Fibroblast of upper back skin (primary cell): ENCODE measurements around the gene ZNF157.
"Not testable (repeated sequence)": the region's sequence is repeated elsewhere in the genome, so short reads cannot be mapped to it uniquely, and the experiment has no call there.

Experiments used
- DNase-seq: peaks from one replicate; pipeline ENCODE4 v3.0.0-alpha.2; 2013

Gene ZNF157

DNA sequence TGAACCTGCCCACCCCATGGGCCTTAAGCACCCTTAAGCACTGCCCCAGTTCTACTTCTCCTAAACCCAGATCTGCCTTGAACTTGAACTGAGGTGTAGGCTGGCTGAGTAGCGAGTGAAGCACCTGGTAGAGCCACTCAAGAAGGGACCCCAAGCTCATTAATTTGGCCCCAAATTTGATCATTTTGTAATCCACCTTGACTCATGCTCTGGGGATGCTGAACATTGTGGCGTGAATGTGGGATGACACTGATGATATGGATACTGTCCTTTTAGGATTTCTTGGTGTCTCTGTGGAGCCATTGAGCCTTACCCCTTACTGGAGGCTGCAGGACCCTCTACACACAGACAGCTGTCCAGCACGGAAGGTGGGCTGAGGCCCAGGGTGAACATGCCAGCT, at the start of gene ZNF157:
ZNF157 (plus strand) TSS at position 301 of the 400 bp plus-strand sequence; CDS start at position 392, 91 bp downstream.
- no peak for DNase-seq

DNA sequence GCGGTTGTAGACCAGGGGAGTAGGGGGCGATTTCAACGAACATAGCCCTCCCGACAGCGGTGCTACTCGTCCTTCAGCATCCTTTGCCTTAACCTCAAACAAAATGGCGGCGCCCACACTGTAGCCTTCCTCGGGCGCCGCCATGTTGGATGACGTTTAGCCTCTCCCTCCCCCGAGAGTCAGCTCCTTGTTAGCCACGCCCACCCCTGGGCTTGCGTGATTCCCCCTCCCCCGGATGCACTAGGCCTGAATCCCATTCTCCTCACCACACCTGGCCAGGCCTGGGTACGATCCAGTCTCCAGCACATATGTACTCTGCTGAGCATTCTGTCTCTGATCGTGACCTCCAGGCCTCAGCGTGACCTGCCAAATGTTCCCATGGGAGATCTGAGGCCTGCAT, 49.0 kb upstream of the ZNF157 start:
- DNase-seq: peak; percentile 57

DNA sequence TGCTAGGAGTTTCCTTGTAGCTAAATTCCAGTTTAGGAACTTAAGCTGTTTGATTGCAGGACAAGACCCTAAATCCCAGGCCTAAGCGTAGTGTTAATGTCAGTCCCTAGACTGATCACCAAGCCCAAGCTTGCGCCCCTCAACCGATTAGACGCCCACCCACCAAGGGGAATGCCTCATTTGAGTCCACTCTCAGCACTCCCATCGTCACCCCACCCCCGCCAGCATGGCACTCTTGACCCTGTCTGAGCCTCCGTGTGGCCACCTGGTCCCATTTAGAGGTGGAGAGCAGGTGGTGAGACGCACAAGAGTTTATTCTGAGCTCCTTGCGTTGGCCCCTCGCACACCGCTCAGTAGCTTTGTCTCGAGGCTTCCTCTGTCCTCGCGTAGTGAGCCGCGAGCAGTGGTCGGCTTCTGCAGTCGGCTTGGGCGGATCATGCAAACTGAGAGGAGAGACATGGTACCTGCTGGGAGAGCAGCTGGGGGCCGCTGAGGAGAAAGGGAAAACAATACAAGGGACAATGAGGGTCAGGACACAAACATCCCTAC, 48.5 kb upstream of the ZNF157 start:
- no peak for DNase-seq

DNA sequence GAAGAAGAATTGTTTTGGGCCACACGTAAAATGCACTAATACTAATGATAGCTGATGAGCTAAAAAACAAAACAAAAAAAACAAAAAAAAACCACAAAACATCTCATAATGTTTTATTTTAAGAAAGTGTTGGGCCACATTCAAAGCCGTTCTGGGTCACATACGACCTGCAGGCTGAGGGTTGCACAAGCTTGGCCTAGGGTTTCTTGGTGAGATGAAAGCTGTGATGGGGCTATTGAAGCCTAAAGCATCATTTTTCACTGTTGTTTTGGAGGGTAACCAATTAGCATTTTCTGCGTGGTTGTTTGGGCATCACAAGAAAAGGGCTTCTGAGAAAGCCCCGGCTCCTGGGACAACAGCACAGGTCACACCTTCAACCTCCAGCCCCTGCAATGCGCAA, 42.5 kb upstream of the ZNF157 start:
- no peak for DNase-seq

- not testable (repeated sequence) for DNase-seq
Observed at GRCh38 chrX:47332729-47333128, 37.6 kb upstream of the ZNF157 start.

DNA sequence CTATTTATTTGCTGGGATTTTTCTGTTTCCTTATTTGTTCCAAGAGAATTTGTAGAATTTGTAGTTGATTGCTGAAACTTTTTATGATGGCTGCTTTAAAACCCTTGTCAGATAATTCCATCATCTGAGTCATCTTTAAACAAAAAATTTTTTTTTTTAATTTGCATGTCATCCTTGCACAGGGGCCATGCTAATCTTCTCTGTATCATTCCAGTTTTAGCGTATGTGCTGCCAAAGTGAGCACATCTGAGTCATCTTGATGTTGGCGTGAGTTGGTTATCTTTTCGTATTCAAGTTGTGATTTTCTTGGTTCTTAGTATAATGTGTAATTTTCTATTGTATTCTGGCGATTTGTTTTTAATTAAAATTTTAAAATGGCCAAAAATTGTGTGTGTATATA, 18.7 kb upstream of the ZNF157 start:
- peak; percentile 13 for DNase-seq

DNA sequence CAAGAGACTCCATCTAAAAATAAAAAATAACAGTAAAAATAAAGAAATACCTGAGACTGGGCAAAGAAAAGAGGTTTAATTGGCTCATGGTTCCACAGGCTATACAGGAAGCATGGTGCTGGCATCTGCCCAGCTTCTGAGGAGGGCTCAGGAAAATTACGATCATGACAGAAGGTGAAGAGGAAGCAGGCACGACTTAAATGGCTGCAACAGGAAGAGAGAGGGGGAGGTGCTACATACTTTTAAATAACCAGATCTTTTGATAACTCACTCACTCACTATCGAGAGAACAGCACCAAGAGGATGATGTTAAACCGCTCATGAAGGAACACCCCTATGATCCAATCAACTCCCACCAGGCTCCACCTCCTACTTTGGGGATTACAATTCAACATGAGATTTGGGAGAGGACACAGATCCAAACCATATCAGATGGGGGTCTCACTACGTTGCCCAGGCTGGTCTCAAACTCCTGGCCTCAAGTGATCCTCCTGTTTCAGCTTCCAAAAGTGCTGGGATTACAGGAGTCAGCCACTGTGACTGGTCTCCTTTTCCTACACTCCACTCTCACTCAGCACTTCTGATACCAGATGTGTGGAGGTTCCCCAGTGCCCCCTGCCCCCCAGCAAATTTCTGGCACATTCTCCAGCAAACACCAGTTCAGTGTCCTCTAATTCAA, 11.9 kb upstream of the ZNF157 start:
- DNase-seq: no peak

DNA sequence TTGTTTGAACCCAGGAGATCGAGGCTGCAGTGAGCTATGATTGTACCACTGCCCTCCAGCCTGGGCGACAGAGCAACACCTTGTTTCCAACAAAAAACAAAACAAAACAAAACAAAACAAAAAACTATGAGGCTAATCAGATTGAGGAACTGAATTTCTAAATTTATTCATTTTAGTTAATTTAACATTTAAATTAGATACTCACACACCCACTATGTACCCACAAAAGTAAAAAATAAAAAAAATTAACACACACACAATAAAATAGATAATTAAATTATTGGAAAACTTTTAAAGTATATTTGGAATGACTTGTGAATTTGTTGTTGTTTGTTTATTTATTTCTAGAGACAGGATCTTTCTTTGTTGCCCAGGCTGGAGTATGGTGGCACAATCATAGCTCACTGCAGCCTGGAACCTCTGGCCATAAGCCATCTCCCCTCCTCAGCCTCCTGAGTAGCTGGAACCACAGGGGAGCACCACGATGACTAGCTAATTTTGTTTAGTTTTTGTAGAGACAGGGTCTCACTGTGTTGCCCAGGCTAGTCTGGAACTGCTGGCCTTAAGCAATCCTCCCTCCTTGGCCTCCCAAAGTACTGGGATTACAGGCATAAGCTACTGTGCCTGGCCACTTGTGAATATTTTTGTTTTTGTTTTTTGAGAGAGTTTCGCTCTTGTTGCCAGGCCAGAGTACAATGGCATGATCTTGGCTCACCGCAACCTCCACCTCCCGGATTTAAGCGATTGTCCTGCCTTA, 9.8 kb upstream of the ZNF157 start:
- no peak for DNase-seq

GRCh38 chrX:47361538-47362511, 8.6 kb upstream of the ZNF157 start:
- peak; percentile 87 for DNase-seq

DNA sequence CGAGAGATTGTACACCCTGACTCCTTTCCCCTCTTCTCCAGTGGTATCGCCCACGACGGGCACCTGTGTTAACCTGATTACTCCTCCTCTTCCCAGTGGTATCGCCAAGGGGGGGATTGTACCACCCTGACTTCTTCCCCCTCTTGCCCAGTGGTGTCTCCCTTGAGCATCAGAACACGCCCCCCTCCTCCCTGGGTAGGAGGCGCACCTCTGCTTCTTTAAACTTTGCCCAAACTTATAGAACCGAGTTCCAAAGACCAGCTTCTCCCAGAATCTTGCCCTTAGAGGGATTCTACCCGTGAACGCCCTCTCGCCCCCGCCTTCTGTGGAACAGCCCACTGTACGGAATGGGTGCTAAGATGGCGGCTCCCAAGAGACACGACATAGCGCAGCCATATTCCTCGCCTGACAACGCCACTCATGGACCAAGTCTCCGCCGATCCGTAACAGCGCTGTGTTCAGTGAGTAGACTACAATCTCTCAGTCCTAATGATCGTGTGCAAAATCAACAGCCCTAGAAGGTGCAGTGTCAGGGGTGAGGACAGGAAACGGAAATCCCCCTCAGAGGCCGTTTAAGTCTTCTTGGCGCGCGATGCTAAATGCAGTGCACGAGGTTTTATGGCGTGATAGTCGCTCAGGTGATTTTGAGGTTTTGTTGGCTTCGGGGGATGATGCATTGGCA, 4.2 kb upstream of the ZNF157 start:
- peak; percentile 71 for DNase-seq

GRCh38 chrX:47373198-47373597, 2.8 kb downstream of the ZNF157 start:
- DNase-seq: no peak

GRCh38 chrX:47380268-47380667, 9.9 kb downstream of the ZNF157 start:
- peak; percentile 63 for DNase-seq

GRCh38 chrX:47380837-47381236, 10.5 kb downstream of the ZNF157 start:
- peak; percentile 21 for DNase-seq

DNA sequence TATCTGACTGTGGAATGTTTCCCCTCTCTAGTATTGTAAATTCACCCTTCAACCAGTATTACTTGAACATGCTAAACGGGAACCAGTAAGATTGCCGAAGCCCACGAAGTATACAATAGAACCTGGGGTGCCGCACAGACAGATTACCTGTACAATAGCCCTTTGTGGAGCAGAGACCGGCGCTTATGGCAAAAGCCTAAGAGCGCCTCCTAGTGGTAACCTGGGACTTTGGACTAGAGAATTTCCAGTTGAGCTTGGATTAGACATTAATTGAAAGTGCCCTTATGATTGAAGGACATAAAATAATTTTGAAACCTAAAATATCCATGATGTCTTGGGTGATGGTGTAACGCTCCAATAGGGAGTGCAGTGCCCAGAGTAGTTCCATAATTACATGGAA, 14.1 kb downstream of the ZNF157 start:
- DNase-seq: peak; percentile 36

DNA sequence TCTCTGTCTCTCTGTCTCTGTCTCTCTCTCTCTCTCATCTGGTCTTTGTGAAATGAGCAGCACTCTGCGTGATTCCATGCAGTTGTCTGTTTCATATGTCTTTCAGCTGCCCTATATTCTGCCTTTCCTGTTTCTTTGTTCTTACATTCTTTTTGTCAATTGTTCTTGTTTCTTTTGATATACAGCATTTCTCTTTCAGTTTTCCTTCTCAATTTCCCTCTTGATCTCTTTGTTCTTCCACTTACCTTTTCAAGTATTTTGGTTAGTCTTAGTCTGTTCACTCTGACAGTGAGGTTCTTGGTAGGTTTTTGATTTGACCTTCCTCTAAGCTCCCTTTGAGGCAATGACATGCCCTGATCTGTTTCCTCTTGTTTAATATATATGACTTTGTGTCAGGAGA, 20.4 kb downstream of the ZNF157 start:
- DNase-seq: no peak

GRCh38 chrX:47413179-47413594, 42.8 kb downstream of the ZNF157 start:
- no peak for DNase-seq

GRCh38 chrX:47420265-47420664, 49.9 kb downstream of the ZNF157 start:
- DNase-seq: no peak

DNA sequence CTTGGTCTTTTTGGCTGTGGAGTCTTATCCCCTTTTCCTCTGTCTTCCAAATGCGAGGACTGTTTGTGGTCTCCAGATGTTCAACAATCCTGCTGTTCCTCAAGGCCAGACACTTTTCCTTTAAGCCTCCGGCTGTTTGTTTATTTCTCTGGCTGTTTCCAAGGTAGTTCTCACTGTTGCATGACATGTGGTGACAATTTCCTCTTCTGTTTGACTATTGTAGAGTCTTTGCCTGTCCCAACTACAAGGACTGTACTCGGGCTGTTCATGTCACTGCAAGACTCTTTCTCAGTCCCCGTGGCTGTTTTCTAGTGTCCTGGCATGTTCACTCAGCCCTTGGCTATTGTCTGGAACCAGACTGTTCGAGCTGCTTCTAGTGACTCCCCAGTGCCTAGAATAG, 50.6 kb downstream of the ZNF157 start:
- no peak for DNase-seq

GRCh38 chrX:47422444-47422843, 52.1 kb downstream of the ZNF157 start:
- no peak for DNase-seq

- no peak for DNase-seq
Observed at GRCh38 chrX:47430925-47431324, 60.5 kb downstream of the ZNF157 start.

- DNase-seq: no peak
Observed at GRCh38 chrX:47446431-47446830, 76.1 kb downstream of the ZNF157 start.

GRCh38 chrX:47446971-47447370, 76.6 kb downstream of the ZNF157 start:
- no peak for DNase-seq
